Measurements from ENCODE around the gene KAZN.

KAZN gene

GRCh38 chr1:14970115-14970798 lies 371.8 kb downstream of the KAZN start (continued):
- TF ChIP-seq ZNF391 (tag by site-specific recombination; IDR thresholded peaks at IDR 0.05; ENCODE audit: borderline replicate concordance, low read depth) = no peak
- no peak for TF ChIP-seq ZNF112 (tag by site-specific recombination; IDR thresholded peaks at IDR 0.05)
- TF ChIP-seq ZNF274 (IDR thresholded peaks at IDR 0.05; ENCODE audit: low read length) = no peak
- TF ChIP-seq ZNF274 (tag by site-specific recombination; IDR thresholded peaks at IDR 0.05; ENCODE audit: borderline replicate concordance) = no peak

- Histone ChIP-seq H3K4me3 (ENCODE audit: low read depth, low read length) (no peak overlapping the region), H3K36me3 (ENCODE audit: control insufficient read depth in 2 of 2, insufficient read depth in 1 of 2, low read length in 2 of 2) (peaks cover 0 to 19% of the 10 kb centered on the region in 2 experiments; a peak in 1 of 3 replicates), H3K4me1 (ENCODE audit: control insufficient read depth, insufficient read depth, low read length) (no peaks in the 10 kb centered on the region), H3K27ac (ENCODE audit: extremely low read depth, low read depth, low read length) (no peak overlapping the region), H3K9me3 (ENCODE audit: control insufficient read depth, insufficient read depth, low read depth, low read length) (no peaks in the 10 kb centered on the region)
- CTCF ChIA-PET = no interaction called here
- POLR2A ChIA-PET = no interaction called here
- TF ChIP-seq ZFP37 (tag by site-specific recombination; IDR thresholded peaks at IDR 0.05) (no peak), ZNF398 (tag by site-specific recombination; IDR thresholded peaks at IDR 0.05) (no peak), ZNF2 (tag by site-specific recombination; IDR thresholded peaks at IDR 0.05) (no peak), PRDM10 (tag by site-specific recombination; IDR thresholded peaks at IDR 0.05) (no peak), ZNF544 (tag by site-specific recombination; IDR thresholded peaks at IDR 0.05) (no peak), ZNF48 (tag by site-specific recombination; IDR thresholded peaks at IDR 0.05) (no peak), ZNF280C (tag by site-specific recombination; IDR thresholded peaks at IDR 0.05) (no peak), ZNF211 (tag by site-specific recombination; IDR thresholded peaks at IDR 0.05; ENCODE audit: low read depth) (no peak), ZSCAN30 (tag by site-specific recombination; IDR thresholded peaks at IDR 0.05) (no peak)
Measured at GRCh38 chr1:14970799-14971141, 372.3 kb downstream of the KAZN start.

GRCh38 chr1:14971221-14971620 lies 372.7 kb downstream of the KAZN start:
- Histone ChIP-seq H3K27ac (ENCODE audit: extremely low read depth, low read depth, low read length) (no peak overlapping the region), H3K4me1 (ENCODE audit: control insufficient read depth, insufficient read depth, low read length) (no peaks in the 10 kb centered on the region), H3K36me3 (ENCODE audit: control insufficient read depth in 2 of 2, insufficient read depth in 1 of 2, low read length in 2 of 2) (peaks cover 0 to 20% of the 10 kb centered on the region in 2 experiments; a peak in 1 of 3 replicates), H3K4me3 (ENCODE audit: low read depth, low read length) (no peak overlapping the region), H3K9me3 (ENCODE audit: control insufficient read depth, insufficient read depth, low read depth, low read length) (no peaks in the 10 kb centered on the region)
- CTCF ChIA-PET = no interaction called here
- POLR2A ChIA-PET = no interaction called here
- TF ChIP-seq WT1 (tag by site-specific recombination; IDR thresholded peaks at IDR 0.05) (no peak), ZSCAN16 (tag by site-specific recombination; IDR thresholded peaks at IDR 0.05) (no peak), ZNF138 (tag by site-specific recombination; IDR thresholded peaks at IDR 0.05; ENCODE audit: borderline replicate concordance) (no peak), ZNF473 (tag by site-specific recombination; IDR thresholded peaks at IDR 0.05) (no peak), ZNF175 (tag by site-specific recombination; IDR thresholded peaks at IDR 0.05) (no peak), ZNF121 (tag by site-specific recombination; IDR thresholded peaks at IDR 0.05) (no peak), ZNF221 (tag by site-specific recombination; IDR thresholded peaks at IDR 0.05; ENCODE audit: borderline replicate concordance) (no peak), ZNF571 (tag by site-specific recombination; IDR thresholded peaks at IDR 0.05) (no peak), ZNF701 (tag by site-specific recombination; IDR thresholded peaks at IDR 0.05) (no peak), ZSCAN5A (tag by site-specific recombination; IDR thresholded peaks at IDR 0.05) (no peak), ZNF530 (tag by site-specific recombination; IDR thresholded peaks at IDR 0.05; ENCODE audit: low read depth) (no peak)

All from HEK293 (cell line).